HG02840 (cell line): ENCODE data around the gene C2orf68.
"Not testable (repeated sequence)": the region's sequence is repeated elsewhere in the genome, so short reads cannot be mapped to it uniquely, and the experiment has no call there.

Source experiments
- ATAC-seq: cut with Tn5 transposase; IDR thresholded peaks from one replicate; pipeline ENCODE4 v1.9.1; 2021; ENCODE audit warnings: mild to moderate bottlenecking, moderate library complexity, moderate number of reproducible peaks; ENCODE audit not compliant: unreplicated experiment, low FRiP score

Gene C2orf68

DNA sequence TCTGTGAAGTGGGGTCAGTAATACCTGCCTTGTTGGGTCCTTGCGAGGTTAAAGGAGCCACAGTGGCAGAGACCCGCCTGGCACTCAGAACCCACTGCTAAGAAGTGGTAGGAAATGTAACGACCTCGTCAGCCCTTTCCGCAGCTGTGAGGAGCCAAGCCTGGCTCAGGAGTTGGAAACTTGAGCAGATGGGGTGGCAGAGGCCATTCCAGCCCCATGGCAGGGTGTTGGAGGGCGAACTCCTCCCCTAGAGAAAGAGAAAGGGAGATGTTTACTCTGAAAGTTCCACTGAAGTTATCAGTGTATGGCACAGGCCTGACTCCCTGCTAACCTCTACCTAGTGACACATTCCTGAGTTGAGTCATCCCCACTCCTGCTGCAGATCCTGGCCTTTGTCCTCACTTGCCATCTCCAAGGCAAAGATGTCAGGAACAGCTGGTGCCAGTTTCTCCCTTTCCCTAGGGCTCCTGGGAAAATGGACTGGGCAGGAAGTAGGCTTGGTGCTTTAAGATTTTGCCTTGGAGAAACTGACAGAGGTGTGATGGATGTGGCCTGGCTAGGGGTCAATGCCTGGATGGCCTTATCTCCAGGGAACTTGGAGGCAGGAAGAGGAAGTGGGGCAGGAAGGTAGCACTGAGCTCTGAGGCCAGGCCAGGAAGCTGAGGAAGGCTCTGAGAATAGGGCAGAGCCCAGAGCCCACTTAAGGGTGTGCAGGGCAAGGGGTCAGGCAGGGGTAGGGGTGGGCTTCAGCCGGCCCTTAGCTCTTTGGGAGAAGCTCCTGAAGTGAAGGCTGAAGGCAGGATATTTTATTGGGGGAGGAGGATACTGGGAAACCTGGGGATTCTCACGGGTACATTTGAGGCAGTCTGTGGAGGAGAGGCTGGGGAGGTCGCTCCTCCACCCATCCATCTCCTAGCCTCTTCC is 26.7 kb downstream of the C2orf68 start:
- peak; percentile 24 for ATAC-seq

DNA sequence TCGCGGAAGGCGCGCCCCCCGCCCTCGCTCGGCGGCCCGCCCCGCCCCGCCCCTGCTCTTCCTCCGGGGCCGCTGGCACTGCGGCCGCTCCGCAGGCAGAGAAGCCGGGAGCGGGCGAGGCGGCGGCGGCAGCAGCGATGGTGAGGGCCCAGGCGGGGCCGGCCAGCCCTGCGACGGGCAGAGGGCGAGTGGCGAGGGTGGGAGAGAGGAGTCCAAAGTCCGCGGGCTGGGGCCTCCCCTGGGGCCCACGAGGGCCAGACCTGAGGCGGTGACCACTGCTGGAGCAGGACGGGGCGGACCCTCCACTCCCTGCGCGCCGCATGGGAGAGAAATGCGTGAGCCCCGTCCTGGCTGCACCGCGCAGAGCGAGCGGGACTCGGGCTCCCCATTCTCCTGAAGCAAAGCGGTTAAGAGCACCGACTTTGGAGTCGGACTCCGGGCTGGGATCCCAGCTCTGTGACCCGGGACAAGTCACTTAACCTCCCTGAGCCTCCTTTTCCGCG is 27.5 kb downstream of the C2orf68 start, which contains the start of gene VAMP5:
Gene VAMP5 (plus strand): TSS at position 78 of the 503 bp plus-strand sequence. CDS start 60 bp downstream, at position 138.
- peak; percentile 49 for ATAC-seq

DNA sequence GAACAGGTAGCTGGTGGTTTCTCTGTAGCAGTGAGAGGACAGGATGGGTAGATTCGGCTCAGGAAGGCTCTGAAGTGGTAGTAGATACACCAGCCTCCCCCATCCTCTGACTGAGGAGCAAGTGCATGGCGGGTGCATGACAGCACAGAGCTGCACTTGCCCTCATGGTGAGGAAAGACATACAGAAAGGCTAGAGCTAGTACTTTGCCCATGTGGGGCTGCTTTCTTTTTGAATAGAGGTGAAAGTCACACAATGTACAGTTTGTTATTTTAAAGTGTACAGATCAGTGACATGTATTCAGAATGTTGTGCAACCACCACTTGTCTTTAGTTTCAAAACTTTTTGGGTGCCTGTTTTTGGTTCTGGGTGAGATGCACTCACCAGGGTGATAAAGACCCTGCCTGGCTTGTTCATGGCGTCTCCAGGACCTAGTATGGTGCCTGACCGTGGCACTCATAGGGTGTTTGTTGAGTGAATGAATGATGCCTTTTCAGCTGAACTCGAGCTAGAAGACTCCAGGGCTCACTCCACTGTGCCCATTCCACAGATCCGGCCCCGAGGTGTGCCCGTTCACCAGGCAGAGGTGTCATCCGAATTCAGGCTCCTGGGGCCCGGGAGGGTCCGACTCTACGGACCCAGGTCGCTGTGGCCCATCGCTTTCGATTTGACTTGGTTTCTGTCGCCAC is 28.1 kb downstream of the C2orf68 start:
- no peak for ATAC-seq

DNA sequence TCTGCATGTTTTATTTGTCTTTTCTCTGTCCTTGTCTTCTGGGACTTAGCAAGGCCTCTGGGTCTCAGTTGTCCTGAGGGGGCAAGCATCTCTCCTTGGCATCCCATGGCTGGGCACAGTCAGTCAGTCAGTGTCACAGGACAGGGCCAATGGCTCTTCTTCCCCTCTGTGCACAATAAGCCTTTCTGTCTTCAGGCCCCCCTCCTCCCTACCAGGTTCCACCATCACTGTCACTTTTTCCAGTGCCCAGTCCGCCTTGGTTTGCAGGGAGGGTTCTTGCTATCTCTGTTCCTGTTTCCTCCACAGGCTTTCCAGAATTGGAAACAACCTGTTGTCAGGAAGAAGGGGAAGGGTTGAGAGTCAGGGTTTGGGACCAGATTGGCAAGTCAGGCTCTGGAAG is 29.4 kb downstream of the C2orf68 start:
- ATAC-seq: no peak

DNA sequence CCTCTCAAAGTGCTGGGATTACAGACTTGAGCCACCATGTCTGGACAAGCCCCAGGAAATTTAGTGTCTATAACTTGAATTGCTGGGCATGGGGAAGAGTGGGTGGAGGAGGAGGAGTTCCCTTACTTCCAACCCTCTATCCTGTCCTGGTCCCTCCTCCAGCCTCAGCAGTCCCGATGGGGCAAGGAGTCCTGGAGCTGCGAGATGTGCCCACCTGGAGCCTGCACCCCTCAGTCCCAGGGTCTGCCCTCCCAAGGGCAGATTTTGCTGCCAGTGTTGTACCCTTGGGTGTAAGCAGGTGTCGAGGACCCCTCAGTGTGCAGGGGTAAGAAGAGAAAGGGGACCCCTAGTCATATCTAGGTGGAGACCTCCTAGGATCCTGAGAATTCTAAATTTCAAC is 31.7 kb downstream of the C2orf68 start:
- no peak for ATAC-seq

DNA sequence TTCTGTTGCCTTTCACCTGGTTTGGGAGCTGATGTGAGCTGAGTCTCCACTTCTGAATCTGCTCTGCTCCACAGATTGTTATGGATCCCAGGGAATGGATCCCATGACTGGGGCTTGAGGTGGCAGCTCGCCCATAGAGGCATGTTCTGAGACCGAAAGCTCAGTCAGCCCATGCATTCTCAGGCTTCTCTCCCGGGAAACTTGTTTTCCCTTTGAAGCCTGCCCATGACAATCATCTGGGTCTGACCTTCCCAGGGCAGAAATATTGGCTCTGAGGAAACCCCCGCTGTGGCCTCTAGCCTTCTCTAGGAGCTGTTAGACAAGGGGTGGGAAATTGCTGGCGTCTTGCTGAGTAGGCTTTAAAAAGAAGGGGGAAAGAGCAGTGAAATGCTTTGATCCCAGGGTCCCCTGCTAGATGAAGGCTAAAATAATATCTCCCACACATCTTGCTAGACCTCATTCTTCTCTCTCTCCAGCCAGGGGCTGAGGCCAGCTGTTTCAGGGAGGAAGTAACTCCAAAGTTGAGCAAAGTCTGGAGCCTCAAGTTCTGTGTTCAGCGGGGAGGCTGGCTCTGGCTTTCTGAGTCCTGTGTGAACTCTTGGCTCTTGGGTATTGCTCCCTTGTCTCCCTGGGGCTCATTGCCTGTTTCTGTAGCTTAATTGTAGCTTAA is 32.5 kb downstream of the C2orf68 start:
- ATAC-seq: no peak

DNA sequence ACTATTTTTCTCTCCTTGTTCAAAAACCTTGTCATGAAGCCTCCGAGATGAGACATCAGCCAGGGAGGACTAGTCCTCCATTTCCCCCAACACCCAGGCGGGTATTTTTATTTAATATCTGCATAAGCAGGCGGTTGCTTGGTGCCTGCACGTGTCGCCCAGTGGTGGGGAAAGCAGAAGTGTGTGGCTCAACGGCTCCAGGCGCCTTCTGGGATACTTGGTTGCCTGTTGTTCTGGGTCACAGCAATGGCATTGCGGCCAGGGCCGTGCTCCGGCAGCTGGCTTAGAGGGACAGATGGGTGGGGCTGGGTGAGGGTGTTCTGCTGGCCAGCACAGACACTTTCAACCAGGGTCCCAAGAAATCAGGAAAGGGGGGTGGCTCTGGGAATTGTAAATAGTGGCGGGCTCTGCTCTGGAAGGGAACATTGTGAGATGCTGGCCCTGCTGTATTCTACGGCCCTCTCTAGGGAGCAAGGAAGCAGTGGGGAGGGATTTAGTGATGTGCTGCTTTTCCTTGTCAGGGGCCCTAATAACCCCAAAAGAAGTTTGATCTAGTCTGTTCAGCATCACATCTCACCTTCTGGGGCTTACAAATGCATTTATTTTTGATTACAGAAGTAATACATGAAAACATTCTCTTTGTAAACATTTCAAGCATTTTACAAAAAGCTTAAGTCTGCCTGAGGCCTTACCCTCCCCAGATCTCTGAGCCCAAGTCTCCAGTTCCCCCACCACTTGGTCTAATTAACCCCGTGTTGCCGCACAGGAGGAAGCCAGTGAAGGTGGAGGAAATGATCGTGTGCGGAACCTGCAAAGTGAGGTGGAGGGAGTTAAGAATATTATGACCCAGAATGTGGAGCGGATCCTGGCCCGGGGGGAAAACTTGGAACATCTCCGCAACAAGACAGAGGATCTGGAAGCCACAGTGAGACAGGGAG is 33.4 kb downstream of the C2orf68 start:
- ATAC-seq: no peak

DNA sequence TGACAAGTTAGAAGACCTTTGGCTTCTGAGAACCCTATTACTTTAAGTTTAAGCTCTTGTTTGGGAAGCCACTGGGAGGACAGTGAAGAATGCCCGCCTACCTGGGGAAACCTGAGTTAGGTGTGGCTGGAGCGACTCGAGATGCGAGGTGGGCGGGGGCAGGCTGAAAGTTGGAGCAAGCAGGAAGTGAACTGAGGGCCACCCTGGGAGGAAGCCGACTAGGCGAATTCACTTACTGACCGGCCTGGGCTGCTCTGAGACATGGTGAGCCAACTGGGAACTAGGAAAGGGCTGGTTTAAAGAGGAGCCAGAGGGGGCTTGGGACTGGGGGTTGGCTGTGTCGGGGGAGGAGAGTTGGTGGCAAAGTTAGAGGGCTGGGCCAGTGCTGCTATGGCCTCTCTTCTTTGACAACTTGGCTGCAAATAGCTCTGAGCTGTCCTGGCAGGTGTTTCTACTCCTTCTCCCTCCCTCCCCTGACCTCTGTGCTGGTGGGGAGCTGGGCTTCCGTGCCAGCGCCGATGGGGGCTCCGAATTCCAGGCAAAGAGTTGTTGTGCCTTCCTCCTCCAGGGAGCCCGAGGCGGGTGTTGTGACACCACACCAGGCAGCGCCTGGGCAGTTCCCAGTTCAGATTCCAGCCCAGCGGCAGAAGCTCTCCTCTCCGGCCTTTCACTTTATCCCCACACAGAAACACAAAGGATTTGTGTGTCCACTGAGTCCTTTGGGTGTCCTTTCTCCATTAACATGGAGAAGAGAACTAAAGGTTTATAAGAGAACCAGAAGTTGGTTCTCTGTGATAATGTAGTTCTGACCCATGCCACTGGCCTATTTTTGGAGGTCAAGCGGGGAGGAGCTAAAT is 34.3 kb downstream of the C2orf68 start, which contains the start of gene VAMP8:
Gene VAMP8 (plus strand): TSS at position 201 of the 857 bp plus-strand sequence. CDS start 61 bp downstream, at position 262.
- ATAC-seq: no peak

DNA sequence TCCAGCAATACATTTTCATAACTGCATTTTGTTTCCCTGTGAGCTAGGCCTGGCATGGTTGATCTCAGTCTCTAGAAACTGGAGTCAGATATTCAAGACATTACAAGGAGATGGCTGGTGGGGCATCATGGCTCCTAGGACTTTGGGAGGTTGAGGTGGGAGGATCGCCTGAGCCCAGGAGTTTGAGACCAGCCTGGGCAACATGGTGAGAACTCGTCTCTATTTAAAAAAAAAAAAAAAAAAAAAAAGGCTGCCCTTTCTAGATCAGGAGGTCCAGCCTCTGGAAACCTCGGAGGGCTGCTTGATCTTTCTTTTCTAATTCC is 34.8 kb downstream of the C2orf68 start:
- no peak for ATAC-seq

DNA sequence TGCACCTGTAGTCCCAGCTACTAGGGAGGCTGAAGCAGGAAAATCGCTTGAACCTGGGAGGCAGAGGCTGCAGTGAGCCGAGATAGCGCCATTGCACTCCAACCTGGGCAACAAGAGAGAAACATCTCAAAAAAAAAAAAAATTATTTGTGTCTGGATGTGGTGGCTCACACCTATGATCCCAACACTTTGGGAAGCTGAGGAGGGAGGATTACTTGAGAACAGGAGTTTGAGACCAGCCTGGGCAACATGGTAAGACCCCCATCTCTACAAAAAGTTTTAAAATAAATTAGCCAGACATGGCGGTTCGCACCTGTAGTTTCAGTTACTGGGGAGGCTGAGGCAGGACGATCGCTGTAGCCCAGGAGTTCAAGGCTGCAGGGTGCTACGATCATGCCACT is 36.1 kb downstream of the C2orf68 start:
- no peak for ATAC-seq

DNA sequence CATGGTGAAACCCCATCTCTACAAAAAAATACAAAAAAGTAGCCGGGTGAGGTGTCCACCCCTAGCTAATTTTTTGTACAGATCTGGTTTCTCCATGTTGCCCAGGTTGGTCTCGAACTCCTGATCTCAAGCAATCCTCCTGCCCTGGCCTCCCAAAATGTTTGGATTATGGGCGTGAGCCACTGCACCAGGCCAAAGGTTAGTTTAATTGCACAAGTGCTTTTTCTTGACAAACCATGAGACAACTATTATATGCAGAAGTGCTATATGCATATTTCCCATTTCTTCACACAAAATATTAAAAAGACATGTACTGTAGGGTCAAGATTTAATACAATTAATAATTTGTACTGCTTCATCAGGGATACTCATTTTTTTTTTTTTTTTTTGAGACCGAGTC is 45.6 kb downstream of the C2orf68 start:
- no peak for ATAC-seq

DNA sequence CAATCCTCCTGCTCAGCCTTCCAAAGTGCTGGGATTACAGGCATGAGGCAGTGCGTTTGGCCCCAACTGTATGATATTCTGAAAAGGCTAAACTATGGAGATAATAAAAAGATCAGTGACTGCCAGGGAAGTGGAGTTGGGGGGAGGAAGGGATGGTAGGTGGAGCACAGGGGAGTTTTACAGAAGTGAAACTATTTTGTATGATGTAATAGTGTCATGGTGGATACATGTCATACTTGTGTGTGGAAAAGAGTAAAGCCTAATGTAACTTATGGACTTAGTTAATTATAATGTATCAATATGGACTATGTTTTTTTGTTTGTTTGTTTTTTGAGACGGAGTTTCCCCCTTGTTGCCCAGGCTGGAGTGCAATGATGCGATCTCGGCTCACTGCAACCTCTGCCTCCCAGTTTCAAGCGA is 47.7 kb downstream of the C2orf68 start:
- ATAC-seq: no peak

DNA sequence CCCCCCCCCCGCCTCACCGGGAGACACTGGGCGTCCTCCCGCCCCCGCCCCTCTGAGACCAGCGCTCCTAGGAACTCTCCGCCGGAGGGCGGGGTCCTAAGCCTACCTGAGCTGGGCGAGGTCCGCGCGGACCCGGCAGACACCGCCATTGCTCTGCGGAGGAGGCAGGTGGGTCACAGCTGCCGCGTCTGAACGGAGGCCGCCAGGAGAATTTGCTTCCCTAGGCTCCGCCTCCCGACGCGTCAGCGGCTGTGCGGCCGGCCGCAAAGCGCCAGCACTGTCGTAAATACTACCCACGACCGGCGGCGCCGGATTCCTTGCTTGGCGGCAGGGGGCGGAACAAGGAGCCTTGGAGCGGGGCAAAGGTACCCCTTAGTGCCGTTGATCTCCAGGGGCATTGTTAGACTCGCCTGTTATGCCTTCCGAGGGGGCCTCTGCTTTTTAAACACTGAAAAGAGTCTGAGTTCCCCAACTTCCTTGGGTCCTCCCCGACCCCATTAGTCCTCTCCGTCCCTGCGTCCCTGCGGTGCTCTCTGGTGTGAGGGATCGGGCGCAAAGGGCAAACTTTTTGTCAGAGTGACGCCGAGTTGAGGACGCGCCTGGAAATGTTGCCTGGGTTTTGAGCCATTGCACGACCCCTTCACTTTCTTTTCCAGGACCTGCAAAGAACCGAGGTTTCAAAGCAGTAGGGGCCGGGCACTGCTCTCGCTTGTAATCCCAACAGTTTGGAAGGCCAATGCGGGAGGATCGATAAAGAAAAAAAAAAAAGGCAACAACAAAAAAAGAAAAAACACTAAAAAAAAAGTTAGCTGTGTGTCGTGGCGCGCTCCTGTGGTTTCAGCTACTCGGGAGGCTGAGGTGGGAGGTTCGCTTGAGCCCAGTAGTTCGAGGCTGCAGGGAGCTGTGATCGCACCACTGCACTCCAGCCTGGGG is 50.3 kb downstream of the C2orf68 start, which contains the start of gene GGCX:
Gene GGCX (minus strand): TSS at position 214 of the 933 bp plus-strand sequence. CDS start 65 bp downstream, at position 149.
- ATAC-seq: peak; percentile 90

DNA sequence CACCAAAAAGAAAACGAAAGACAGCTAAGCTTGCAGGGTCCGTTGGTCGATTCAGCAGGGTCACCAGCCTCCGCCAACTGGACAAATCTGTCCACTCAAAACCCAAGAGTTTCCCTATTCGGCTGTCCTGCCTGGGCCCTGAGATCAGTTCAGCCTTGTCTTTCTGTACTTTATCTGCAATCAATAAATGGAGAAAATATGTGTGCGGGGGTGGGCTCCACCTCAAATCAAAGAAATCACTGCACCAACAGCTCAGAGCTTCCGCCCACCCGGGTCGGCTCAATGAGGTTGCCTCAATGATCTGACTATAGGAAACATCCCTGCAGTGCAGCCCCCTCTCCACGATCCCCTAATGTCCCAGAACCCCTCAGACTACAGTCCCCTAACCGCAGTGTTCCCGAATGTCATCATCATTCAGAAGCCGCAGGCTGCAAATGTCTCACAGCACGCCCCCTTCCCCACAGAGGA is 51.0 kb downstream of the C2orf68 start:
- ATAC-seq: peak; percentile 11

DNA sequence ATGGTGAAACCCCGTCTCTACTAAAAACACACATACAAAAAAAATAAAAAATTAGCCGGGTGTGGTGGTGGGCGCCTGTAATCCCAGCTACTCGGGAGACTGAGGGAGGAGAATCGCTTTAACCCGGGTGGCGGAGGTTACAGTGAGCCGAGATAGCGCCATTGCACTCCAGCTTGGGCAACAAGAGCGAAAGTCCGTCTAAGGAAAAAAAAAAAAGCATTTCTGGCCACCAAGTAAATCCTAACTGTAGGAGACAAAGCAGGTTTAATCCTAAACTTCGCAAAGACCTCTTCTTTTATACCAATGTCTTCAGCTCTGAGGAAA is 51.5 kb downstream of the C2orf68 start:
- not testable (repeated sequence) for ATAC-seq

DNA sequence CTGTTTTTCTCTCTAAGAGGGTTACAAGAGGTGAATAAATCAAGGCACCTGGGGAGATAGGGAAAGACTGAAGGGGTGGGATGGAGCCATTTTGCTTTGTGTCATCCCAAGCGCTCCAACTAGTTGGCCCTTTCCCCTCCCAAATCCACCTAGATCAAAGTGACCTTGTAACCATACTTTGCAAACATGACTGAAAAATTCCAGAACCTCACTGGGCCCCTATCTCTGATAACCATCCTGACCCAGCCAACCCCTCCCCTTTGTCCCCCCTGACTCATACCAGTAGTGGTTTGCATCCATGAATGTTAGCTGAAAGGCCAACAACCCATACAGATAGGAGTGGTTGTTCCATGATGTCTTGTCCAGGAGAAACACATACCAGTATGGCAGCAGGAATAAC is 53.7 kb downstream of the C2orf68 start:
- ATAC-seq: no peak

DNA sequence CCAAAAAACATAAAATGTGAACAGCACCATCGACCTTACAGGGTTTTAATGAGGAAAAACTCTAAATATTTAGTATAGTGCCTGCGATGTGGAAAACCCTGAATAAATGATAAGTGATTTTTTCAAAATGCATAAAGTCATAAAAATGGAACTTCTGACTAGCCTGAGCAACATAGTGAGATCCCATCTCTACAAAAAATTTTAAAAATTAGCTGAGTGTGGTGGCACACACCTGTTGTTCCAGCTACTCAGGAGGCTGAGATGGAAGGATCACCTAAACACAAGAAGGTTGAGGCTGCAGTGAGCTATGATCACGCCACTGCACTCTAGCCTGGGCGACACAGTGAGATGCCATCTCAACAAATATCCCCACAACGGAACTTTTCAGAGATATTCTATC is 54.7 kb downstream of the C2orf68 start:
- no peak for ATAC-seq
